Measurements from ENCODE around the gene FAM3D. TPM values are rescaled to one million over a fixed set of nuclear protein-coding genes. Genes with fewer than 3 reads are reported as not detected.
A peak's percentile ranks its signal among the peaks of the same experiment; 100 is the strongest.

Gene FAM3D
- total RNA-seq, 4 donors from 2014 or later: not detected

- Histone ChIP-seq H3K9me3 (no peaks in the 10 kb centered on the region), H3K36me3 (no peaks in the 10 kb centered on the region), H3K4me1 (peaks cover 21 to 36% (median 26%) of the 10 kb centered on the region in 4 donors), H3K27me3 (peaks cover 0 to 28% (median 11%) of the 10 kb centered on the region in 4 donors), H3K4me3 (peak overlapping the region; percentile 56 to 63 (median 60)), H3K27ac (replicated peaks in 1 of 4) (peak overlapping the region; percentile 78 to 87 (median 80))
- DNase-seq (ENCODE audit: extremely low spot score): no peak
- TF ChIP-seq EP300 (IDR thresholded peaks at IDR 0.05): no peak
- no peak for TF ChIP-seq POLR2A (IDR thresholded peaks at IDR 0.05; ENCODE audit: low read depth)
- TF ChIP-seq POLR2AphosphoS5 (IDR thresholded peaks at IDR 0.05): no peak
- no peak for TF ChIP-seq CTCF (IDR thresholded peaks at IDR 0.05)
- intact Hi-C loops (cut with DNase I): loop anchor here (5.0 kb wide), 1 partner anchor 41 kb away; no protein-coding TSS in a partner anchor
- WGBS: 74% methylated on average over 8 of the region's 8 CpGs
Observed at GRCh38 chr3:58585994-58586393, 80.6 kb downstream of the FAM3D start.

GRCh38 chr3:58585005-58585786 is 81.4 kb downstream of the FAM3D start:
- Histone ChIP-seq H3K9me3 (no peaks in the 10 kb centered on the region), H3K36me3 (no peaks in the 10 kb centered on the region), H3K27ac (replicated peaks in 1 of 4) (peak overlapping the region; percentile 78 to 87 (median 80)), H3K27me3 (peaks cover 0 to 28% (median 11%) of the 10 kb centered on the region in 4 donors), H3K4me3 (peak overlapping the region; percentile 56 to 63 (median 60)), H3K4me1 (peaks cover 21 to 36% (median 26%) of the 10 kb centered on the region in 4 donors)
- peak; percentile 62 to 99 (median 67) for TF ChIP-seq CTCF (IDR thresholded peaks at IDR 0.05)
- TF ChIP-seq POLR2AphosphoS5 (IDR thresholded peaks at IDR 0.05): peak; percentile 59 to 80
- peak; percentile 73 for TF ChIP-seq EP300 (IDR thresholded peaks at IDR 0.05)
- TF ChIP-seq POLR2A (IDR thresholded peaks at IDR 0.05; ENCODE audit: low read depth): no peak
- peak; percentile 96 for DNase-seq (ENCODE audit: extremely low spot score)
- intact Hi-C loops (cut with DNase I): loop anchor here (5.0 kb wide), 1 partner anchor 42 kb away; no protein-coding TSS in a partner anchor
- 3% methylated on average over 24 of the region's 46 CpGs for WGBS

GRCh38 chr3:58584690-58585004 is 81.9 kb downstream of the FAM3D start:
- intact Hi-C loops (cut with DNase I): loop anchor here (5.0 kb wide), 1 partner anchor 43 kb away; no protein-coding TSS in a partner anchor
- H3K9me3 ChIP-seq: no peaks in the 10 kb centered on the region

More at GRCh38 chr3:58584690-58585004, 81.9 kb downstream of the FAM3D start:
- H3K36me3 ChIP-seq: no peaks in the 10 kb centered on the region
- H3K4me1 ChIP-seq: peaks cover 21 to 36% (median 26%) of the 10 kb centered on the region in 4 donors
- H3K27ac ChIP-seq (replicated peaks in 1 of 4): peak overlapping the region; percentile 78 to 87 (median 80)
- WGBS: 32% methylated on average over 10 of the region's 10 CpGs
- H3K4me3 ChIP-seq: peak overlapping the region; percentile 56 to 63 (median 60)
- TF ChIP-seq EP300 (IDR thresholded peaks at IDR 0.05) (no peak), POLR2AphosphoS5 (IDR thresholded peaks at IDR 0.05) (no peak), CTCF (IDR thresholded peaks at IDR 0.05) (no peak), POLR2A (IDR thresholded peaks at IDR 0.05; ENCODE audit: low read depth) (no peak)
- DNase-seq (ENCODE audit: extremely low spot score): no peak
- H3K27me3 ChIP-seq: peaks cover 0 to 28% (median 11%) of the 10 kb centered on the region in 4 donors

Other genes with a start within 250 kb of the FAM3D start
- 100 to 1,000 TPM; 100 to 138 (median 122) TPM for gene PDHB, start 232.9 kb downstream of the FAM3D start, total RNA-seq
- gene KCTD6, start 174.7 kb downstream of the FAM3D start, total RNA-seq: 10 to 100 TPM; 13.6 to 16.8 (median 15.1) TPM
- 10 to 100 TPM; 18.3 to 28.9 (median 20.2) TPM for gene ACOX2, start 129.6 kb downstream of the FAM3D start, total RNA-seq
- gene FAM107A, start 89.4 kb downstream of the FAM3D start, total RNA-seq: 100 to 1,000 TPM in 2 of 4 donors, 10 to 100 TPM in 2; 35.7 to 107 (median 92.7) TPM